Measurements from ENCODE around the gene CLCN2.

DNA sequence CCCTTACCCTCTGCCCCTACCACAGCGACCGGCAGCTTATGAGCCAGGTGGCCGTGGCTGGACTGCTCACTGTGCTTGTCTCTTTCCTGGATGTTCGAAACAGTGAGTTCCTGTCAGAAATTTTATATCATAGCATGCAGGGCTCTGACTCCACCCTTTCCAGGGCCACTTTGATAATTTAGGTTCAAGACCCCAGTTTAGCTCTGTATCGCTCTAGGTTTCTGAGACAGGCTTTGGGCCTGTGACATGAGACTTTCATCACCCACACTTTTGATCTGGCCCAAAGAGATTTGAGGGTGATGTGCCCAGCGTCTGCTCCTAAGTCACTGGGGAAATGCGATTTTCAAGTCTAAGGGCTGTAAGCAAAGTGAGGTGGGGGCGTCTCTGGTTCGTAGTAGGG is 53.5 kb downstream of the CLCN2 start:
- TF ChIP-seq, protein P1, sequence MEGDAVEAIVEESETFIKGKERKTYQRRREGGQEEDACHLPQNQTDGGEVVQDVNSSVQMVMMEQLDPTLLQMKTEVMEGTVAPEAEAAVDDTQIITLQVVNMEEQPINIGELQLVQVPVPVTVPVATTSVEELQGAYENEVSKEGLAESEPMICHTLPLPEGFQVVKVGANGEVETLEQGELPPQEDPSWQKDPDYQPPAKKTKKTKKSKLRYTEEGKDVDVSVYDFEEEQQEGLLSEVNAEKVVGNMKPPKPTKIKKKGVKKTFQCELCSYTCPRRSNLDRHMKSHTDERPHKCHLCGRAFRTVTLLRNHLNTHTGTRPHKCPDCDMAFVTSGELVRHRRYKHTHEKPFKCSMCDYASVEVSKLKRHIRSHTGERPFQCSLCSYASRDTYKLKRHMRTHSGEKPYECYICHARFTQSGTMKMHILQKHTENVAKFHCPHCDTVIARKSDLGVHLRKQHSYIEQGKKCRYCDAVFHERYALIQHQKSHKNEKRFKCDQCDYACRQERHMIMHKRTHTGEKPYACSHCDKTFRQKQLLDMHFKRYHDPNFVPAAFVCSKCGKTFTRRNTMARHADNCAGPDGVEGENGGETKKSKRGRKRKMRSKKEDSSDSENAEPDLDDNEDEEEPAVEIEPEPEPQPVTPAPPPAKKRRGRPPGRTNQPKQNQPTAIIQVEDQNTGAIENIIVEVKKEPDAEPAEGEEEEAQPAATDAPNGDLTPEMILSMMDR (IDR thresholded peaks at IDR 0.05) = no peak
- TF ChIP-seq JUN (CRISPR knock-in tag; IDR thresholded peaks at IDR 0.05) (no peak), TEAD1 (CRISPR knock-in tag; IDR thresholded peaks at IDR 0.05) (no peak)
- TF ChIP-seq, protein P2, sequence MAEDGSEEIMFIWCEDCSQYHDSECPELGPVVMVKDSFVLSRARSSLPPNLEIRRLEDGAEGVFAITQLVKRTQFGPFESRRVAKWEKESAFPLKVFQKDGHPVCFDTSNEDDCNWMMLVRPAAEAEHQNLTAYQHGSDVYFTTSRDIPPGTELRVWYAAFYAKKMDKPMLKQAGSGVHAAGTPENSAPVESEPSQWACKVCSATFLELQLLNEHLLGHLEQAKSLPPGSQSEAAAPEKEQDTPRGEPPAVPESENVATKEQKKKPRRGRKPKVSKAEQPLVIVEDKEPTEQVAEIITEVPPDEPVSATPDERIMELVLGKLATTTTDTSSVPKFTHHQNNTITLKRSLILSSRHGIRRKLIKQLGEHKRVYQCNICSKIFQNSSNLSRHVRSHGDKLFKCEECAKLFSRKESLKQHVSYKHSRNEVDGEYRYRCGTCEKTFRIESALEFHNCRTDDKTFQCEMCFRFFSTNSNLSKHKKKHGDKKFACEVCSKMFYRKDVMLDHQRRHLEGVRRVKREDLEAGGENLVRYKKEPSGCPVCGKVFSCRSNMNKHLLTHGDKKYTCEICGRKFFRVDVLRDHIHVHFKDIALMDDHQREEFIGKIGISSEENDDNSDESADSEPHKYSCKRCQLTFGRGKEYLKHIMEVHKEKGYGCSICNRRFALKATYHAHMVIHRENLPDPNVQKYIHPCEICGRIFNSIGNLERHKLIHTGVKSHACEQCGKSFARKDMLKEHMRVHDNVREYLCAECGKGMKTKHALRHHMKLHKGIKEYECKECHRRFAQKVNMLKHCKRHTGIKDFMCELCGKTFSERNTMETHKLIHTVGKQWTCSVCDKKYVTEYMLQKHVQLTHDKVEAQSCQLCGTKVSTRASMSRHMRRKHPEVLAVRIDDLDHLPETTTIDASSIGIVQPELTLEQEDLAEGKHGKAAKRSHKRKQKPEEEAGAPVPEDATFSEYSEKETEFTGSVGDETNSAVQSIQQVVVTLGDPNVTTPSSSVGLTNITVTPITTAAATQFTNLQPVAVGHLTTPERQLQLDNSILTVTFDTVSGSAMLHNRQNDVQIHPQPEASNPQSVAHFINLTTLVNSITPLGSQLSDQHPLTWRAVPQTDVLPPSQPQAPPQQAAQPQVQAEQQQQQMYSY (CRISPR knock-in tag; IDR thresholded peaks at IDR 0.05) = no peak
- TF ChIP-seq, protein P3, sequence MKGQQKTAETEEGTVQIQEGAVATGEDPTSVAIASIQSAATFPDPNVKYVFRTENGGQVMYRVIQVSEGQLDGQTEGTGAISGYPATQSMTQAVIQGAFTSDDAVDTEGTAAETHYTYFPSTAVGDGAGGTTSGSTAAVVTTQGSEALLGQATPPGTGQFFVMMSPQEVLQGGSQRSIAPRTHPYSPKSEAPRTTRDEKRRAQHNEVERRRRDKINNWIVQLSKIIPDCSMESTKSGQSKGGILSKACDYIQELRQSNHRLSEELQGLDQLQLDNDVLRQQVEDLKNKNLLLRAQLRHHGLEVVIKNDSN (CRISPR knock-in tag; IDR thresholded peaks at IDR 0.05) = no peak
- TF ChIP-seq, protein P4, sequence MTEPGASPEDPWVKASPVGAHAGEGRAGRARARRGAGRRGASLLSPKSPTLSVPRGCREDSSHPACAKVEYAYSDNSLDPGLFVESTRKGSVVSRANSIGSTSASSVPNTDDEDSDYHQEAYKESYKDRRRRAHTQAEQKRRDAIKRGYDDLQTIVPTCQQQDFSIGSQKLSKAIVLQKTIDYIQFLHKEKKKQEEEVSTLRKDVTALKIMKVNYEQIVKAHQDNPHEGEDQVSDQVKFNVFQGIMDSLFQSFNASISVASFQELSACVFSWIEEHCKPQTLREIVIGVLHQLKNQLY (CRISPR knock-in tag; IDR thresholded peaks at IDR 0.05) = no peak
- TF ChIP-seq, protein P5, sequence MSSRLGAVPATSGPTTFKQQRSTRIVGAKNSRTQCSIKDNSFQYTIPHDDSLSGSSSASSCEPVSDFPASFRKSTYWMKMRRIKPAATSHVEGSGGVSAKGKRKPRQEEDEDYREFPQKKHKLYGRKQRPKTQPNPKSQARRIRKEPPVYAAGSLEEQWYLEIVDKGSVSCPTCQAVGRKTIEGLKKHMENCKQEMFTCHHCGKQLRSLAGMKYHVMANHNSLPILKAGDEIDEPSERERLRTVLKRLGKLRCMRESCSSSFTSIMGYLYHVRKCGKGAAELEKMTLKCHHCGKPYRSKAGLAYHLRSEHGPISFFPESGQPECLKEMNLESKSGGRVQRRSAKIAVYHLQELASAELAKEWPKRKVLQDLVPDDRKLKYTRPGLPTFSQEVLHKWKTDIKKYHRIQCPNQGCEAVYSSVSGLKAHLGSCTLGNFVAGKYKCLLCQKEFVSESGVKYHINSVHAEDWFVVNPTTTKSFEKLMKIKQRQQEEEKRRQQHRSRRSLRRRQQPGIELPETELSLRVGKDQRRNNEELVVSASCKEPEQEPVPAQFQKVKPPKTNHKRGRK (CRISPR knock-in tag; IDR thresholded peaks at IDR 0.05; ENCODE audit: borderline replicate concordance) = no peak
- TF ChIP-seq, protein P6, sequence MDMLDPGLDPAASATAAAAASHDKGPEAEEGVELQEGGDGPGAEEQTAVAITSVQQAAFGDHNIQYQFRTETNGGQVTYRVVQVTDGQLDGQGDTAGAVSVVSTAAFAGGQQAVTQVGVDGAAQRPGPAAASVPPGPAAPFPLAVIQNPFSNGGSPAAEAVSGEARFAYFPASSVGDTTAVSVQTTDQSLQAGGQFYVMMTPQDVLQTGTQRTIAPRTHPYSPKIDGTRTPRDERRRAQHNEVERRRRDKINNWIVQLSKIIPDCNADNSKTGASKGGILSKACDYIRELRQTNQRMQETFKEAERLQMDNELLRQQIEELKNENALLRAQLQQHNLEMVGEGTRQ (CRISPR knock-in tag; IDR thresholded peaks at IDR 0.05) = no peak
- TF ChIP-seq, protein P7, sequence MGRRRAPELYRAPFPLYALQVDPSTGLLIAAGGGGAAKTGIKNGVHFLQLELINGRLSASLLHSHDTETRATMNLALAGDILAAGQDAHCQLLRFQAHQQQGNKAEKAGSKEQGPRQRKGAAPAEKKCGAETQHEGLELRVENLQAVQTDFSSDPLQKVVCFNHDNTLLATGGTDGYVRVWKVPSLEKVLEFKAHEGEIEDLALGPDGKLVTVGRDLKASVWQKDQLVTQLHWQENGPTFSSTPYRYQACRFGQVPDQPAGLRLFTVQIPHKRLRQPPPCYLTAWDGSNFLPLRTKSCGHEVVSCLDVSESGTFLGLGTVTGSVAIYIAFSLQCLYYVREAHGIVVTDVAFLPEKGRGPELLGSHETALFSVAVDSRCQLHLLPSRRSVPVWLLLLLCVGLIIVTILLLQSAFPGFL (CRISPR knock-in tag; IDR thresholded peaks at IDR 0.05; ENCODE audit: borderline replicate concordance) = no peak
